CD4-positive, alpha-beta T cell treated with Interleukin-15 for 1 hour (primary cell): Measurements from ENCODE around the gene CSMD2.
A peak's percentile ranks its signal among the peaks of the same experiment; 100 is the strongest.
"Not testable (repeated sequence)": the region's sequence is repeated elsewhere in the genome, so short reads cannot be mapped to it uniquely, and the experiment has no call there.

Experiments used
- DNase-seq: peaks from one replicate; pipeline ENCODE4 v3.0.0-alpha.2; 2020

Gene CSMD2

DNA sequence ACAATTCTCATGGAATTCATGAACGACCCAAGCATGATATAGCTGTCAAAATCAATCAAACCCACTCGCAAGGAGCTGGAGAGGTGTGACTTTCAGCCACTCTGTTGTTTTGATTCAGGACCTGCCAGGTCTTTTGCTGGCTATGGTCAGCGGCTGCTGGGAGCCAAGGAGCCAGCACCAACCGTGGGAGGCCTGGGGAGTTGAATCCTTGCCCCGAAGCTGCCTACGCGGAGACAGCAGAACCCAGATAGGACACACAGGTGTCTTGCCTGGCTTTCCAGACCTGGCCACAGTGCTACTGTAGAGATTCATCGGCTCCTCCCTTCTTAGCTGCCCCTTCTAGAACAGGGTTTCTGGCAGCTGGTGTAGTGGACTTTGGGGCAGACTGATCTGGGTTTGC, 649.9 kb downstream of the CSMD2 start:
- no peak for DNase-seq

DNA sequence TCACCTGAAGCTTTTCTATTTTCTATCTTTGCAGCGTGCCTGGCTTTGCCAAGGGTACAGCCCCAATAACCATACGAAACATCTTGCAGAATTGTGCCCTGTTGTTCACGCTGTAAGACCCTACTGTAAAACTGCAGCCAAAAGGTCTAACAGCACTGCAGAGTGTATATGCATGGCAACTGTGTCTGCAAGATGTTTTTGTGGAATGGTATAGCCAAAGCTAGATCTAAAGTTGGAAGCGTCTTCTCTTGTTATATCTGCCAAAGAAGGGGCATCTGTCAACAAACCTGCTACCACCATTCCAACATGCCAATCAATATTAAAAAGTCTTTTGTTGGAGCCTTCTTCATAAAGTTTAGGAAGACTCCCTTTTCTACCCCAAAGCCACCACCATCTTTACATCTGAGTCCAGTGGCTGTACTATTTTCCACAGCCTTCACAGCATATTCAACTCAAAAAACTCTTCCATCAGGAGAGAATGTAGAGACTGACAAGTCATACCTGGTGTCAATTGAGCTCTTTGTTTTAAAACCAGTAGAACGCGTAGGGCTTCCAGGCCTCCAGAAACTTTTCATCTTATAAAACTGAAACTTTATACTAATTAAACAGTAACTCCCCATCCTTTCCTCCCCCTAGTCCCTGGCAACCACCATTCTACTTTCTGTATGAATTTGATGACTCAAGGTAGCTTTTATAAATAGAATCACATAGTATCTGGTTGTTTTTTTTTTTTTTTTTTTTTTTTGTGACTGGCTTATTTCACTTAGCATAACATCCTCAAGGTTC, 652.6 kb downstream of the CSMD2 start:
- DNase-seq, result no peak

DNA sequence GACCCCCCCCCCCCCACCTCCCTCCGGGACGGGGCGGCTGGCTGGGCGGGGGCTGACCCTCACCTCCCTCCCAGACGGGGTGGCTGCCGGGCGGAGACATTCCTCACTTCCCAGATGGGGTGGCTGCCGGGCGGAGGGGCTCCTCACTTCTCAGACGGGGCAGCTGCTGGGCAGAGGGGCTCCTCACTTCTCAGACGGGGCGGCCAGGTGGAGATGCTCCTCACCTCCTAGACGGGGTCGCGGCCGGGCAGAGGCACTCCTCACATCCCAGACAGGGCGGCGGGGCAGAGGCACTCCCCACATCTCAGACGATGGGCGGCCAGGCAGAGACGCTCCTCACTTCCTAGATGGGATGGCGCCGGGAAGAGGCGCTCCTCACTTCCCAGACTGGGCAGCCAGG, 655.8 kb downstream of the CSMD2 start:
- not testable (repeated sequence) for DNase-seq

DNA sequence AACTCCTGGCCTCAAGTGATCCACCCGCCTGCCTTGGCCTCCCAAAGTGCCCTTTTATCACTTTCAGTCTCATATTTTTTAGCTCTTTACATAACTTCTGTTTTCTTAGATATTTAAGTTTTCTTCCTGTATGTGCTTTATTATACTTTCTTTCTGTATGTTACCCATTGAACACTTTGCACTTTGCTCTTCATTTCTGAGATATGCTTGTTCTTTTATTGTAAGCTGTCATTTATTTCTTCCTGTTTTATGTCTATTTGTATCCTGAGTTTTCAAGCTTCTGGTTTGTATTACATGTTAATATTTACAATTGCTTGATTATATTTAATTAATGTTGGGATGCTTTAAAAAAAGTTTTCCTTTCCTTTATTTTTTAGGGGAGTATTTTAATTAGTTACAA, 656.9 kb downstream of the CSMD2 start:
- no peak for DNase-seq

GRCh38 chr1:33507661-33508060, 657.4 kb downstream of the CSMD2 start:
- no peak for DNase-seq

- DNase-seq, result no peak
Measured at GRCh38 chr1:33503506-33503905, 661.5 kb downstream of the CSMD2 start.

DNA sequence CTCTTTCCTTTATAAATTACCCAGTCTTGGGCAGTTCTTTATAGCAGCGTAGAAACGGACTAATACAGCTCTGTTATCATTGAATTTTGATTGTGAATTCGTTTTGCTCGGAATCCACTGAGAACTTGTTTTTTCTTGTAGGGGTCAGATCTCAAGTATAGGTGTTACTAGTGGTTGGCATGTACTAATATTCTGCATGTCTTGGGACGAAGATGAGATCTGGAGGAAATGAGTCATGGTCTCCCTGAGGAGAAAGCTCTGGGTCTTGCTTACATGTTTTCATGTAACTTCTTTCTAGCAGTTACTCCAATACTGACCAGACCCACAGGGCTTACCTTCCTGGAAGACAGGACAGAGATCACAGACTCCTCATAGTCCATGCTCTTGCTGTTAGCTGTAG, 662.3 kb downstream of the CSMD2 start:
- DNase-seq, result no peak

GRCh38 chr1:33501774-33502173, 663.3 kb downstream of the CSMD2 start:
- no peak for DNase-seq

GRCh38 chr1:33501309-33501708, 663.7 kb downstream of the CSMD2 start:
- DNase-seq, result no peak

GRCh38 chr1:33500547-33500946, 664.5 kb downstream of the CSMD2 start:
- no peak for DNase-seq

DNA sequence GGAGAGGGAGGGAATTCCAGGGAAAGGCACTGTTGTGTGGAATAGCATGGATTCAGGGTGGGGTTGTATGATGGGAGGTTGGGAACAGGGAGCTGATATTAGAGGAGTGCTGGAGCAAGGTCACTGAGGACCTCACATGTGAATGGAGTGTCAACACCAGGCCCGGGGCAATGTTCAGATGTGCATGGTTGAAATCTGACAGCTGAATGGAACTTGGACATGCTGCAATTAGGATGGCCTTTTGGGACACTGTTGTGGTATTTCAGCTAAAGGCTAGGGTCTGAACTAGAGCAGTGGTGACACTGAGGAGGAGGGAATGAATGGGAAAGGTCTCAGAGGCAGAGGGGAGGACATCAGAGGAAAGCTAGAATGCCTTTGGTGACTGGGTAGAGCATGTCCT, 667.6 kb downstream of the CSMD2 start:
- DNase-seq, result no peak

DNA sequence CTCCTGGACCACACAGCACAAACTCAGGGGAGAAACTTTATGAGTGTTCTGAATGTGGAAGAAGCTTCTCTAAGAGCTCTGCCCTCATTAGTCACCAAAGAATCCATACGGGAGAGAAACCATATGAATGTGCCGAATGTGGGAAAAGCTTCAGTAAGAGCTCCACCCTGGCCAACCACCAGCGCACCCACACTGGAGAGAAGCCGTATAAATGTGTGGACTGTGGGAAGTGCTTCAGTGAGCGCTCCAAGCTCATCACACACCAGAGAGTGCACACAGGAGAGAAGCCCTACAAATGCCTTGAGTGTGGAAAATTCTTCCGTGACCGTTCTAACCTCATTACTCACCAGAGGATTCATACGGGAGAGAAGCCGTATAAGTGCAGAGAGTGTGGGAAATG, 670.1 kb downstream of the CSMD2 start:
- no peak for DNase-seq

DNA sequence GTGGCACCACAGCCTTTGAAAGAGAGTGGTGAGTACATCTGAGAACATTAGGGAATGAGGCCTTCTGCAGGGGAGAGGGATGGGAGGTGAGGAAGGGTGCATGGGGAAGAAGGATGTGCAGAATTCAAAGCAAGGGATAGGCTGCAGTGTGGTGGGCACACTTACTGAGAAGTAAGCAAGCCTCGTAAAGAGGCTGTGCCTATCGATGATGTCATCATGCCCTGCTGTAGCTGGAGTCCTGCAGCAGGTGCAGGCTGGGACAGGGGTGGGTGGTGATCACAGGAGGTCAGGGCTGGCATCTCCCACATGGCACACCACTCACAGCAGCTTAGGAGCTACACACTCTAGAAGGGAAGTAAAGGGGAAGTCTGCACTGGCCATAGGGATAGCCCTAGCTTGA, 676.4 kb downstream of the CSMD2 start:
- DNase-seq, result no peak

DNA sequence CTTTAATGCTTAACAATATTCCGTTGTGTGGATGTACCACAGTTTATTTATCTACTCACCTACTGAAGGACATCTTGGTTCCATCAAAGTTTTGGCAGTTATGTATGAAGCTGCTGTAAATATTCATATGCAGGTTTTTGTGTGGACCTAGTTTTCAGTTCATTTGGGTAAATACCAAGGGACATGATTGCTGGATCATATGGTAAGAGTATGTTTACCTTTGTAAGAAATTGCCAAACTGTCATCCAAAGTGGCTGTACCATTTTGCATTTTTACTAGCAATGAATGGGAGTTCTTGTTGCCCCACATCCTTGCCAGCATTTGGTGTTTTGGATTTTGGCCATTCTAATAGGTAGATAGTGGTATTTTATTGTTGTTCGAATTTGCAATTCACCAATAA, 682.6 kb downstream of the CSMD2 start:
- DNase-seq, result no peak

DNA sequence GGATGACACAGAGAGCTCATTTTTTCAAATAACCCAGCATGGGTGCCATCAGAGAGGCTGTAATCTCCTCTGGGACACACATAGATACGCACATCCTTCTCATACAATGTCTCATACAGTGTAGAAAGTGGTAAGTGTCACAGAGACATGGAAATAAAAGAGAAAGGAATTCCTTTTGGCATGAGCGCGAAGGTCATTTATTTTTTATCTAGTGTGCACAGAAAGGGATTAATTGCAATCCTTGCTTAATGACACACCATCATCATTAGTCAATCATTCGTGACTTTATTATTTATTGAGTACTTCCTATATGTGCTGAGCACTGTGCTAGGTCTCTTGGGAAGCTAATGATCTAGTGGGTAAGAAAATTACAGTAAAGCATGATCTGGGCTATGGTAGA, 687.6 kb downstream of the CSMD2 start:
- no peak for DNase-seq

- DNase-seq, result no peak
Measured at GRCh38 chr1:33473900-33474299, 691.1 kb downstream of the CSMD2 start.

DNA sequence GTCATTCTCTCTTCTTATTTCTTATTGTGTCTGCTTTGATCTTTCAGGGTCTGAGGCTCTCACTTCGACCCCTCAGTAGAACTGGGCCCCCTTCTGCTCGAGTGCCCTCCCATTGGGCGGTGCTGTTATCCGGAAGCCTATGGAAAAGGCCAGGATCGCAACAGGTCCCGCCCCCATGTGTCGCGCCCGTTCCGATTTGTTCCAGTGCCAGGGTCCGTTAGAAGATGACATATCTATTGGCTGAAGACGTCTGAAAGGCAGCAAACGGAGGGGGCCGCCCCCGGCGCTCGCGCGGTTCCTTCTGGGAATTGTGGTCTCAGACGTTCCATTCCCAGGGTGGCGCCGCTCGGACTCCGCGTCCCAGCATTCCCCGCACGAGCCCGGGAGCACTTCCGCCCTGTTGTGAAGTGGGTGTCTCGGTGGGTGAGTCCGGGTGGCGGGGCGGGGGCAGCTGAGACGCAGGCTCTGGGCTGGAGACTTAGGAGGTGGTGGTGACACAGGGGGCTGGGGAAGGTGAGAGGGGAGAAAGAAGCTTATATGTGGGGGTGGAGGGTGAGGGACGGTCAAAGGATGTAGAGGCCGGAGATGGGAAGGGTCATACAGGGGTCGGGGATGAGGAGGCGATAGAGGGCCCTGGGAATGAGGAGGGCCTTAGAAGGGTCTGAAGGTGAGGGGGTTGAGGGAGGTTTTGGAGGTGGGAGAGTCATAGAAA, 692.6 kb downstream of the CSMD2 start, which contains the start of gene ZSCAN20:
Gene ZSCAN20, plus strand, starts transcription at position 377 of the 712 bp plus-strand sequence. CDS start 6,644 bp downstream, outside the sequence.
- peak; percentile 87 for DNase-seq

DNA sequence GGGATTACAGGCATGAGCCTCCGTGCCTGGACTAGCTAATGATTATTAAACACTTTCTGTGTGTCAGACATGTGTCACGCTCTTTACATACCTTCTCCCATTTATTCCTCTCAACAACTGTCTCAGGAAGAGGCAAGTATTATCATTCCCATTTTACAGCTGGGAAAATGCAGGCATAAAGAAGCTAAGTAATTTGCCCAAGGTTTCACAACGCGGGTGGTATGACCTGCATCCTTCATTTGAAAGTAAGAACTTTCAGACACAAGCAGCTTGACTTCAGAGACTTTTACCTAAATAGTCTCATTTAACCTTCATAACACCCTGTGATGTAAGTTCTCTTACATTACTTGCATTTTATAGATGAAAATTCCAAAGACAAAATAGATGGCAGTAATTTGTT, 693.6 kb downstream of the CSMD2 start:
- DNase-seq, result no peak

- DNase-seq, result peak; percentile 57
Measured at GRCh38 chr1:33470495-33471012, 694.5 kb downstream of the CSMD2 start.

- no peak for DNase-seq
Measured at GRCh38 chr1:33469691-33470090, 695.3 kb downstream of the CSMD2 start.

DNA sequence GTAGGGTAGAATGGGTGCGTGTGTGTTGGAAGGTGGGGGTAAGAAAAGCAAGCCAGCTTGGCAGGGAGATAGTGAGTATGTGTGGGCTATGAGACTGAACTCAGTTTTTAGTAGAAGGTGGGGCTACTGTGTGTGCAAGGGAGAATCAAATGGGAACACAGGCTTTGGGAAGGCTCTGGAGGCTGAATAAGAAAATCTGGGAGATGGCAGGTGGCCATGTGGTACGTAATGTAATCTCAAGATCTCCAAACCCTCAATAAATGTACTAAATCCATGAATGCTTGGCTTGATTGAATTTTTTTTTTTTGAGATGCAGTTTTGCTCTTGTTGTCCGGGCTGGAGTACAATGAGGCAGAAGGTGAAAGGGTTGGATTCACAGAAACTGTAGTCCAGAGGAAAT, 696.1 kb downstream of the CSMD2 start:
- DNase-seq, result no peak

DNA sequence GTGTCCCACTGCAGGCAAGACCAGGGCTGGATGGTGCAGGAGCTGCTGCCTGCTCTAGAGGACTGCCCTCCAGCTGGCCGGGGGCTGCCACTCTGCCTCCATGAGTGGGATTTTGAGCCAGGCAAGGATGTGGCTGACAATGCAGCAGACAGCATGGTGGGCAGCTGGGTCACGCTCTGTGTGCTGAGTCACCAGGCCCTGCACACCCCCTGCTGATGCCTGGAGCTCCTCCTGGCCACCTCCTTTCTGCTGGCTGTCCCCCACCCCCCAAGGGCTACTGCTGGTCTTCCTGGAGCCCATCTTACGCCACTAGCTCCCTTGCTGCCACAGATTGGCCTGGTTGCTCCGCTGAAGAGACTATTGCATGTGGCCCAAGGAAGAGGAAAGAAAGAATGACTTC, 696.5 kb downstream of the CSMD2 start:
- no peak for DNase-seq

- no peak for DNase-seq
Measured at GRCh38 chr1:33468011-33468410, 697.0 kb downstream of the CSMD2 start.

GRCh38 chr1:33466159-33466558, 698.9 kb downstream of the CSMD2 start:
- no peak for DNase-seq
